IPS-18a (cell line): ENCODE measurements around the gene FKBP8.

Source experiments
- H3K27ac ChIP-seq: one replicate; pipeline ENCODE4 v1.5.1; 2013; ENCODE audit warnings: low read length
- H3K27me3 ChIP-seq: one replicate; pipeline ENCODE4 v1.6.1; 2013; ENCODE audit warnings: mild to moderate bottlenecking, low read length; ENCODE audit not compliant: control insufficient read depth, insufficient read depth
- H3K36me3 ChIP-seq: one replicate; pipeline ENCODE4 v1.6.1; 2013; ENCODE audit warnings: low read depth, low read length; ENCODE audit not compliant: control insufficient read depth
- H3K4me1 ChIP-seq: one replicate; pipeline ENCODE4 v1.6.1; 2013; ENCODE audit warnings: low read depth, low read length; ENCODE audit not compliant: control insufficient read depth
- H3K4me3 ChIP-seq: one replicate; pipeline ENCODE4 v1.5.1; 2013; ENCODE audit warnings: low read length
- H3K9ac ChIP-seq: one replicate; pipeline ENCODE4 v1.6.1; 2013; ENCODE audit warnings: mild to moderate bottlenecking, low read length, moderate library complexity
- H3K9me3 ChIP-seq: one replicate; pipeline ENCODE4 v1.6.1; 2013; ENCODE audit warnings: low read depth, low read length; ENCODE audit not compliant: control insufficient read depth

Gene FKBP8

GRCh38 chr19:18580311-18580710 is 36.9 kb upstream of the FKBP8 start:
- H3K27ac ChIP-seq, result no peak overlapping the region
- H3K9me3 ChIP-seq, result no peaks in the 10 kb centered on the region
- H3K4me3 ChIP-seq, result no peak overlapping the region
- H3K9ac ChIP-seq, result no peak overlapping the region
- no peaks in the 10 kb centered on the region for H3K27me3 ChIP-seq
- H3K4me1 ChIP-seq, result no peaks in the 10 kb centered on the region
- H3K36me3 ChIP-seq, result peaks cover 21% of the 10 kb centered on the region

GRCh38 chr19:18577365-18577914 is 34.1 kb upstream of the FKBP8 start:
- no peak overlapping the region for H3K4me3 ChIP-seq
- H3K9me3 ChIP-seq, result no peaks in the 10 kb centered on the region
- H3K4me1 ChIP-seq, result no peaks in the 10 kb centered on the region
- no peak overlapping the region for H3K9ac ChIP-seq
- H3K27ac ChIP-seq, result no peak overlapping the region
- no peaks in the 10 kb centered on the region for H3K27me3 ChIP-seq
- peaks cover 46% of the 10 kb centered on the region for H3K36me3 ChIP-seq

- no peak overlapping the region for H3K4me3 ChIP-seq
- no peak overlapping the region for H3K27ac ChIP-seq
- no peaks in the 10 kb centered on the region for H3K9me3 ChIP-seq
- no peaks in the 10 kb centered on the region for H3K27me3 ChIP-seq
- H3K9ac ChIP-seq, result no peak overlapping the region
- H3K4me1 ChIP-seq, result no peaks in the 10 kb centered on the region
- H3K36me3 ChIP-seq, result peaks cover 46% of the 10 kb centered on the region
Measured at GRCh38 chr19:18576383-18576782, 33.0 kb upstream of the FKBP8 start.

- no peak overlapping the region for H3K4me3 ChIP-seq
- no peak overlapping the region for H3K27ac ChIP-seq
- no peaks in the 10 kb centered on the region for H3K4me1 ChIP-seq
- H3K36me3 ChIP-seq, result peaks cover 46% of the 10 kb centered on the region
- H3K9ac ChIP-seq, result no peak overlapping the region
- no peaks in the 10 kb centered on the region for H3K9me3 ChIP-seq
- H3K27me3 ChIP-seq, result no peaks in the 10 kb centered on the region
Measured at GRCh38 chr19:18574691-18575291, 31.4 kb upstream of the FKBP8 start.

- H3K9me3 ChIP-seq, result no peaks in the 10 kb centered on the region
- no peaks in the 10 kb centered on the region for H3K4me1 ChIP-seq
- H3K36me3 ChIP-seq, result peaks cover 62% of the 10 kb centered on the region
- peak within 1 kb of the TSS; percentile 96 for H3K9ac ChIP-seq
- no peaks in the 10 kb centered on the region for H3K27me3 ChIP-seq
- peak within 1 kb of the TSS; percentile 73 for H3K27ac ChIP-seq
- H3K4me3 ChIP-seq, result peak within 1 kb of the TSS; percentile 99
Measured at GRCh38 chr19:18571564-18572344, 28.4 kb upstream of the FKBP8 start, which contains the start of gene UBA52. Gene UBA52 (plus strand): TSS chr19:18571857. CDS start chr19:18573301, 1,444 bp downstream.

- Histone ChIP-seq H3K36me3 (peaks cover 51% of the 10 kb centered on the region), H3K9ac (no peak overlapping the region), H3K4me1 (no peaks in the 10 kb centered on the region), H3K9me3 (no peaks in the 10 kb centered on the region), H3K27me3 (no peaks in the 10 kb centered on the region), H3K4me3 (no peak overlapping the region), H3K27ac (no peak overlapping the region)
Measured at GRCh38 chr19:18568367-18568766, 25.0 kb upstream of the FKBP8 start.

- Histone ChIP-seq H3K9ac (no peak overlapping the region), H3K4me3 (no peak overlapping the region), H3K9me3 (no peaks in the 10 kb centered on the region), H3K4me1 (no peaks in the 10 kb centered on the region), H3K27ac (no peak overlapping the region), H3K36me3 (peaks cover 59% of the 10 kb centered on the region), H3K27me3 (no peaks in the 10 kb centered on the region)
Measured at GRCh38 chr19:18566953-18567352, 23.6 kb upstream of the FKBP8 start.

GRCh38 chr19:18562086-18562485 is 18.7 kb upstream of the FKBP8 start:
- H3K4me3 ChIP-seq, result no peak overlapping the region
- H3K9ac ChIP-seq, result no peak overlapping the region
- H3K27me3 ChIP-seq, result no peaks in the 10 kb centered on the region
- no peaks in the 10 kb centered on the region for H3K9me3 ChIP-seq
- no peak overlapping the region for H3K27ac ChIP-seq
- peaks cover 41% of the 10 kb centered on the region for H3K36me3 ChIP-seq
- H3K4me1 ChIP-seq, result peaks cover 4% of the 10 kb centered on the region

GRCh38 chr19:18559685-18560084 is 16.3 kb upstream of the FKBP8 start:
- Histone ChIP-seq H3K9me3 (no peaks in the 10 kb centered on the region), H3K4me1 (peaks cover 4% of the 10 kb centered on the region), H3K9ac (no peak overlapping the region), H3K36me3 (peaks cover 22% of the 10 kb centered on the region), H3K4me3 (no peak overlapping the region), H3K27me3 (no peaks in the 10 kb centered on the region), H3K27ac (no peak overlapping the region)

GRCh38 chr19:18558604-18559003 is 15.2 kb upstream of the FKBP8 start:
- Histone ChIP-seq H3K9ac (peak overlapping the region; percentile 63), H3K4me3 (peak overlapping the region; percentile 81), H3K27me3 (no peaks in the 10 kb centered on the region), H3K9me3 (no peaks in the 10 kb centered on the region), H3K36me3 (peaks cover 17% of the 10 kb centered on the region), H3K27ac (no peak overlapping the region), H3K4me1 (peaks cover 4% of the 10 kb centered on the region)

- Histone ChIP-seq H3K4me1 (peaks cover 4% of the 10 kb centered on the region), H3K9ac (peak overlapping the region; percentile 63), H3K27me3 (no peaks in the 10 kb centered on the region), H3K9me3 (no peaks in the 10 kb centered on the region), H3K27ac (no peak overlapping the region), H3K36me3 (peaks cover 16% of the 10 kb centered on the region), H3K4me3 (peak overlapping the region; percentile 81)
Measured at GRCh38 chr19:18558202-18558555, 14.8 kb upstream of the FKBP8 start.
